ENCODE results near the gene CMTM1. TPM values are rescaled to one million over a fixed set of nuclear protein-coding genes. Genes with fewer than 3 reads are reported as not detected.
"Not testable (repeated sequence)": the region's sequence is repeated elsewhere in the genome, so short reads cannot be mapped to it uniquely, and the experiment has no call there.

CMTM1 gene
- total RNA-seq, 1 donor from 2014 or later: 1.4 TPM

- peak; percentile 29 for DNase-seq (ENCODE audit: low read depth)
Measured at GRCh38 chr16:66610111-66610820, 44.0 kb downstream of the CMTM1 start.

- not testable (repeated sequence) for DNase-seq (ENCODE audit: low read depth)
Measured at GRCh38 chr16:66611911-66612310, 45.7 kb downstream of the CMTM1 start.

- DNase-seq (ENCODE audit: low read depth): no peak
Measured at GRCh38 chr16:66612422-66612821, 46.2 kb downstream of the CMTM1 start.

GRCh38 chr16:66614161-66614802, 48.0 kb downstream of the CMTM1 start:
- no peak for DNase-seq (ENCODE audit: low read depth)

GRCh38 chr16:66616169-66616568, 49.9 kb downstream of the CMTM1 start:
- DNase-seq (ENCODE audit: low read depth): no peak

GRCh38 chr16:66616592-66616991, 50.4 kb downstream of the CMTM1 start:
- no peak for DNase-seq (ENCODE audit: low read depth)

GRCh38 chr16:66617010-66617434, 50.8 kb downstream of the CMTM1 start:
- no peak for DNase-seq (ENCODE audit: low read depth)

- no peak for DNase-seq (ENCODE audit: low read depth)
Measured at GRCh38 chr16:66617728-66618127, 51.5 kb downstream of the CMTM1 start.

- DNase-seq (ENCODE audit: low read depth): peak; percentile 97
Measured at GRCh38 chr16:66618588-66619375, 52.5 kb downstream of the CMTM1 start.

- DNase-seq (ENCODE audit: low read depth): peak; percentile 94
Measured at GRCh38 chr16:66619534-66620428, 53.5 kb downstream of the CMTM1 start.

- DNase-seq (ENCODE audit: low read depth): no peak
Measured at GRCh38 chr16:66620429-66620795, 54.2 kb downstream of the CMTM1 start.

GRCh38 chr16:66621973-66622372, 55.7 kb downstream of the CMTM1 start:
- DNase-seq (ENCODE audit: low read depth): no peak

- no peak for DNase-seq (ENCODE audit: low read depth)
Measured at GRCh38 chr16:66622863-66623262, 56.6 kb downstream of the CMTM1 start.

GRCh38 chr16:66623755-66624154, 57.5 kb downstream of the CMTM1 start:
- DNase-seq (ENCODE audit: low read depth): no peak

- DNase-seq (ENCODE audit: low read depth): not testable (repeated sequence)
Measured at GRCh38 chr16:66627611-66628378, 61.6 kb downstream of the CMTM1 start.

Other genes with a start within 250 kb of the CMTM1 start
- gene CDH5, start 199.7 kb upstream of the CMTM1 start, total RNA-seq: not detected in 2 replicates
- gene BEAN1, start 139.1 kb upstream of the CMTM1 start, total RNA-seq: 15.3 and 19.1 TPM in 2 replicates
- gene TK2, start 16.3 kb upstream of the CMTM1 start, total RNA-seq: 18.9 and 21.2 TPM in 2 replicates
- gene CKLF, start 13.9 kb upstream of the CMTM1 start, total RNA-seq: 25.4 and 29.8 TPM in 2 replicates
- gene CMTM2, start 13.0 kb downstream of the CMTM1 start, total RNA-seq: not detected in 2 replicates
- gene CMTM3, start 38.3 kb downstream of the CMTM1 start, total RNA-seq: 19.0 and 21.2 TPM in 2 replicates
- gene CMTM4, start 130.3 kb downstream of the CMTM1 start, total RNA-seq: 10.7 and 10.9 TPM in 2 replicates
- 108 and 137 TPM in 2 replicates for gene DYNC1LI2, start 185.2 kb downstream of the CMTM1 start, total RNA-seq
- not detected in 2 replicates for gene TERB1, start 235.1 kb downstream of the CMTM1 start, total RNA-seq

Measured in myocyte (in vitro differentiated cells).